GM08714 (cell line): ENCODE data around the gene RPTOR.
"Not testable (repeated sequence)": the region's sequence is repeated elsewhere in the genome, so short reads cannot be mapped to it uniquely, and the experiment has no call there.

Experiments
- H3K4me3 ChIP-seq: fragments of 200-500 bp; sonication (Bioruptor generic); 2 replicates; pipeline ENCODE4 v1.5.1; 2014; ENCODE audit warnings: mild to moderate bottlenecking, low read length, inconsistent platforms
- ZNF274 ChIP-seq: IDR thresholded peaks from 2 replicates; pipeline ENCODE4 v1.6.1; 2012; ENCODE audit warnings: mild to moderate bottlenecking, low read depth, low read length

RPTOR gene

DNA sequence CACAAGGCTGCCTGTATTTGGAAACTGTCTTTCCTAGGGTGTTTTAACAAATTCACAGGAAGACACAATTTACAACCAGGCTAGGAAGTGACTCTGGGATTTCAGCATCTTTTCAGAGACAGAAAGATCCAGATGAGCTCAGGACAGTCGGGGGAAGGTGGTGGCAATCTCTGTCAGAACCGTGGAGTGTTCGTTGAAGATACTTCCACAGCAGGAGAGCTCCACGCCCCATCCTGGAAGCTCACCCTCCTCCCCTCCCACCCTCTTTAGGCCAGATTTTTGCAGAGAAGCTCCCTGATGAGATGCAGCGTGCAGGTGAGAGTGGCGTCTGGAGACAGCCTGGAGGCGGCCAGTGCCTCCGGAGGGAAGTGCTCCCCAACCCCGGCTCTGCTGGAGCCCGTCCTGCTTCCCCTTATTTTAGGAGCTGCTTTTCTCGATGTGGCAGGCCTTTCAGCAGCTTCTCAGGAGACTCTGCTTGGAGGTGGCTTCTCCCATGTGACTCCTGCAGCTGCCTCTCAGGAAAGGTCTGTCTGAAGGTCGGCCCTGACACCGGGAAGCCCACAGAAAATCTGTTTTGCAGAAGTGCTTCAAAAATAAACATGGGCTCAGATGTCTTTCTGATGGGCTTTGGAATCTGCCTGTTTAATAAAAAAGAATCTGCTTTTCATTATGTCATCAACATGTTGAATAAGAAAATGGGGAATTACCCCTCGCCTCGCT is 260.6 kb downstream of the RPTOR start:
- no peak overlapping the region for H3K4me3 ChIP-seq
- no peak for TF ChIP-seq ZNF274

GRCh38 chr17:80807014-80807413 is 262.4 kb downstream of the RPTOR start:
- TF ChIP-seq ZNF274 = no peak
- no peak overlapping the region for H3K4me3 ChIP-seq

DNA sequence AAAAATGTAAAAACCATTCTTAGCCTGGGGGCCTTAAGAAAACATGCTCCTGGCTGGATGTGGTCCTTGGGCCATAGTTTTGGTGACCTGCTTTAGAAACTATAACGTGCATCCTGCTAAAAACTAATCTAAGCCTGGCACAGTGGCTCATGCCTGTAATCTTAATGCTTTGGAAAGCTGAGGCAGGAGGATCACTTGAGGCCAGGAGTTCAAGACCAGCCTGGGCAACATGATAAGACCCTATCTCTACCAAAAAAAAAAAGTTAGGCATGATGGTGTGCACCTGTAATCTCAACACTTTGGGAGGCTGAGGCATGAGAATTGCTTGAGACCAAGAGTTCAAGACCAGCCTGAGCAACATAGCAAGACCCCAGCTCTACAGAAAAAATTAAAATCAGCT is 263.2 kb downstream of the RPTOR start:
- no peak for TF ChIP-seq ZNF274
- no peak overlapping the region for H3K4me3 ChIP-seq

DNA sequence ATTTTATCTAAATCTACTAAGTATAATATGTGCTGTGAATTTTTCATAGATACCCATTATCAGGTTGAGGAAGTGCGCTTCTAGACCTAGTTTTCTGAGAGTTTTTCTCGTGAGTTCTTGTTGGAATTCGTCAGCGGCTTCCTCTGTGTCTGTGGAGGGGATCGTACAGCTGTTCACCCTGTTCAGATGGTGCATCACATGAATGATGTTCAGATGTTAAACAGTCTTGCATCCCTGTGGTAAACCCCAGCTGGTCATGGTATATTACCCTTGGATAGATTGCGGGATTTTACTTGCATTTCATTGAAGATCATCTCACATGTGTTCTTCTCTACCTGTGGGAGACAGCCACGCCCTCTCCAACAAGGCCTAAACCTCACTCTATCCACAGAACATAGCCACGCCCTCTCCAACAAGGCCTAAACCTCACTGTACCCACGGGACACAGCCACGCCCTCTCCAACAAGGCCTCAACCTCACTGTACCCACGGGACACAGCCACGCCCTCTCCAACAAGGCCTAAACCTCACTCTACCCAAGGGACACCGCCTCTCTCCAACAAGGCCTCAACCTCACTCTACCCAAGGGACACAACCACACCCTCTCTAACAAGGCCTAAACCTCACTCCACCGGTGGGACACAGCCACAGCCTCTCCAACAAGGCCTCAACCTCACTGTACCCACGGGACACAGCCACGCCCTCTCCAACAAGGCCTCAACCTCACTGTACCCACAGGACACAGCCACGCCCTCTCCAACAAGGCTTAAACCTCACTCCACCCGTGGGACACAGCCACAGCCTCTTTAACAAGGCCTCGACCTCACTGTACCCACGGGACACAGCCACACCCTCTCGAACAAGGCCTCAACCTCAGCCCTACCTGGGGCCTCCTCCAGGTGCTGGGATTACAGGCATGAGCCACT is 266.8 kb downstream of the RPTOR start:
- H3K4me3 ChIP-seq = no peak overlapping the region
- no peak for TF ChIP-seq ZNF274

- TF ChIP-seq ZNF274 = no peak
- no peak overlapping the region for H3K4me3 ChIP-seq
Observed at GRCh38 chr17:80812362-80813088, 267.9 kb downstream of the RPTOR start.

- TF ChIP-seq ZNF274 = no peak
- H3K4me3 ChIP-seq = no peak overlapping the region
Observed at GRCh38 chr17:80813318-80813717, 268.7 kb downstream of the RPTOR start.

DNA sequence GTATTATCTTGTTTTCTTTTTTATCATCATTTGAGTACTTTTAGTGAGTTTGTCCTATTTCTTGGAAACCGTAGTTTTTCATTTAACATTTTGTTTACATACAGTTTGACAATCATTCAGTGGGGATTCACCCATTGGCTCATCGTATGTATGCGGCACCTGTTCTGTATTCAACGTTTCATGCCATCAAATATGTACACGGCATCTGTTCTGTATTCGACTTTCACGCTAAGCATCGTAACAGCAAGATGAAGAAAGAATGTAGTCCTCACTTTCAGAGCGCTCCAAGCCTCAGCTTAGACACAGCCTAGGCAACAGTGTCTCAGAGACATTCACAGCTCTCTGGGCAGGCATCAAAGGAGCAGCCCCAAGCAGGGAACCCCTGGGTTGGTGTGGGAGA is 269.9 kb downstream of the RPTOR start:
- no peak for TF ChIP-seq ZNF274
- H3K4me3 ChIP-seq = no peak overlapping the region

DNA sequence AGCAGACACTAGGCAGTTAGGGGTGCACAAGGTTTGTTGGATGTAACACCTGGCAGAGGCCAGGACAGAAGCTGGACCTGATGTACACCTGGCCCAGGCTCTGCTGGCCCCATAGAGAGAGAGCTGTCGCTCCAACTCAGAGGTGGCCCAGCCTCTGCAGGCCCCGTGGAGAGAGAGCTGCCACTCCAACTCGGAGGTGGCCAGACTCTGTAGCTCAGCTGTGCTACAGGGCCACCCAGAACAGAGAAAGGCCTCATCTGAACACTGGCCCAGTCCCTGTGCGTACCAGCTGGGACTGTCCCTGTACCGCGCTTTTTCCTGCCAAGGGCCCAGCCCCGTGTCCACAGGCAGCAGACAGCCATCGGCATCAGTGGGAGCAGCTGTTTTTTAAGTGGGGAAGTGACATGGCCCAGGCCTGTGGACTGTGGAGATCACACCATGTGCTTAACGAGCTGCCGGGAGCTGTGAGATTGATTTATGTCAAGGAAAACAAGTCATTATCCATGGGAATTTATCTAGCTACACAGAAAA is 270.6 kb downstream of the RPTOR start:
- no peak for TF ChIP-seq ZNF274
- H3K4me3 ChIP-seq = no peak overlapping the region

DNA sequence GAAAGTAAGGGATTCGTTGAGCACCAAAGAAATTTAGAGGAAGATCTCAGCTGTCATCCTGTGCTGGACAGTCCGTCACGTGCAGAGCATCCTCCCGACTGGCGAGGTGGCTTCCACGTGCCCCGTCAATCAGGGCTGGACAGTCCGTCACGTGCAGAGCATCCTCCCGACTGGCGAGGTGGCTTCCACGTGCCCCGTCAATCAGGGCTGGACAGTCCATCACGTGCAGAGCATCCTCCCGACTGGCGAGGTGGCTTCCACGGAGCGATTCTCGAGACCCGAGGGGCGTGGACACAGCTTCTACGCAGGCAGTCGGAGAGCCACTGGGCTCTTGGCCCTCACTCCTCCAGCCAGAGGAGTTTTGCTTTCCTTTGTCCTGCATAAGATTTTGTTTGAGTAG is 271.1 kb downstream of the RPTOR start:
- H3K4me3 ChIP-seq = not testable (repeated sequence)

- TF ChIP-seq ZNF274 = no peak
- H3K4me3 ChIP-seq = no peak overlapping the region
Observed at GRCh38 chr17:80816241-80817103, 271.8 kb downstream of the RPTOR start.

DNA sequence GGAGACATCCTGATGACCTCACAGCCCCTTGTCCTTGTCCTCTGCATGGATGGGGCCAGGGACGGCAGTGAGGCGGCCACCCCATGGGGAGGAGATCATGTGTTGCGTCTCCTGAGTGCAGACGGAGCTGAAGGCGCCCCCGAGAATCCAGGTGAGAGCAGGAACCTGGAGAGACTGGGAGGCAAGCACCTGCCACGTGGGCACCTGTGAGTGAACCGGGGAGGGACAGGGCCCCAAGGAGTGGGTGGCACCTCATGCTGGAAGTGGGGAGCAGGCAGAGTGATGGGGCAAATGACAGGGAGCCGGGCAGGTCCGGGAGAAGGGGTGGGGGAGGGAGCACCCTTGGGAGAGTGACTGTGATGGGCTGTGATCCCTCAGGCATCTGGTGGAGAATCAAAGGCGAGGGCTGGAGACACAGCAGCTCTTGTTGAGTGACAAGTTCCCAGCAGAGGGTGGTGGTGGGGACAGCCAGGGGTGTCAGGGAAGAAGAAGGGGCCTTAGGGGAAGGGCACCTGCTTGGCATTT is 272.7 kb downstream of the RPTOR start:
- H3K4me3 ChIP-seq = no peak overlapping the region
- no peak for TF ChIP-seq ZNF274

- no peak for TF ChIP-seq ZNF274
- no peak overlapping the region for H3K4me3 ChIP-seq
Observed at GRCh38 chr17:80817861-80818260, 273.2 kb downstream of the RPTOR start.

- no peak for TF ChIP-seq ZNF274
- no peak overlapping the region for H3K4me3 ChIP-seq
Observed at GRCh38 chr17:80818871-80819270, 274.2 kb downstream of the RPTOR start.
